GM12878 (cell line): Measurements from ENCODE around the gene GLUL. TPM values are rescaled to one million over a fixed set of nuclear protein-coding genes. Genes with fewer than 3 reads are reported as not detected.

Source experiments
- ATAC-seq: fragments of 200-7000 bp; cut with Tn5 transposase; 3 replicates; pipeline ENCODE4 v1.9.1; 2020; ENCODE audit warnings: mild to moderate bottlenecking, moderate library complexity
- BruUV-seq: library from RNA; stranded (reverse); fragments of 400-500 nt; replicated peaks from 2 replicates; lab custom pipeline; 2021; lab: Mats Ljungman, UMichigan
- CTCF ChIA-PET: fragments of 300-600 bp; sonication (Branson Sonifier 250); formaldehyde crosslinking; extraction: SDS; loops from one replicate; lab custom pipeline; 2021; ENCODE audit warnings: inconsistent platforms; lab: Yijun Ruan, JAX
- POLR2A ChIA-PET: fragments of 350-600 bp; formaldehyde crosslinking; extraction: SDS; loops from one replicate; lab custom pipeline; 2021; ENCODE audit warnings: inconsistent platforms; lab: Charles Lee
- RAD21 ChIA-PET: fragments of 300-600 bp; sonication (Branson Sonifier 250); formaldehyde crosslinking; loops from one replicate; lab custom pipeline; 2023; ENCODE audit warnings: antibody characterized with exemption; ENCODE audit not compliant: unreplicated experiment; lab: Charles Lee
- SMC1A ChIA-PET: fragments of 300-600 bp; sonication (Branson Sonifier 250); formaldehyde crosslinking; loops from one replicate; lab custom pipeline; 2023; ENCODE audit not compliant: unreplicated experiment, uncharacterized antibody; lab: Charles Lee
- DNase-seq: peaks from one replicate; pipeline ENCODE4 v3.0.0-alpha.2; 2011; ENCODE audit warnings: low read depth, low spot score
- FAIRE-seq: peaks from 3 replicates; lab custom pipeline; 2011; peaks lifted over from hg19 to GRCh38; lab: Jason Lieb, UNC
- H2AFZ ChIP-seq: 2 replicates; pipeline ENCODE4 v1.6.0; 2011; ENCODE audit warnings: low read depth, low read length, control low read depth; ENCODE audit not compliant: control insufficient read depth
- H3K27ac ChIP-seq: 2 replicates; pipeline ENCODE4 v1.5.1; 2011; ENCODE audit warnings: control low read depth; ENCODE audit not compliant: control insufficient read depth, insufficient read depth
- H3K27me3 ChIP-seq, 2 experiments: replicated peaks in 1 of 2; 2 replicates each; pipeline versions ENCODE4 v1.6.0 to v1.6.1; 2011; ENCODE audit warnings: low read length in 1 of 2; ENCODE audit not compliant: control insufficient read depth in 2 of 2, insufficient read depth in 2 of 2
- H3K36me3 ChIP-seq, 2 experiments: 2 replicates each; pipeline ENCODE4 v1.5.1; 2011; ENCODE audit warnings: low read length in 1 of 2; ENCODE audit not compliant: control insufficient read depth in 2 of 2, insufficient read depth in 2 of 2
- H3K4me1 ChIP-seq: 2 replicates; pipeline ENCODE4 v1.6.1; 2011; ENCODE audit warnings: mild to moderate bottlenecking, low read length, moderate library complexity, mixed read lengths; ENCODE audit not compliant: control insufficient read depth, insufficient read depth
- H3K4me2 ChIP-seq: 2 replicates; pipeline ENCODE4 v1.6.0; 2011; ENCODE audit warnings: control low read depth; ENCODE audit not compliant: control insufficient read depth, insufficient read depth
- H3K4me3 ChIP-seq: fragments of 200-600 bp; sonication (generic); 2 replicates; pipeline ENCODE4 v1.5.1; 2016
- H3K79me2 ChIP-seq: 2 replicates; pipeline ENCODE4 v1.6.0; 2011; ENCODE audit warnings: low read length; ENCODE audit not compliant: control insufficient read depth, insufficient read depth
- H3K9ac ChIP-seq: 2 replicates; pipeline ENCODE4 v1.8.0; 2011; ENCODE audit warnings: low read length, control low read depth, mixed read lengths; ENCODE audit not compliant: control insufficient read depth, insufficient read depth
- H3K9me3 ChIP-seq: replicated peaks from 3 replicates; pipeline ENCODE4 v1.5.1; 2011; ENCODE audit warnings: mild to moderate bottlenecking, low read length; ENCODE audit not compliant: control insufficient read depth, insufficient read depth
- H4K20me1 ChIP-seq: 2 replicates; pipeline ENCODE4 v1.6.0; 2011; ENCODE audit not compliant: control insufficient read depth, insufficient read depth
- BCL11A ChIP-seq: IDR thresholded peaks from 2 replicates; pipeline ENCODE4 v1.6.1; 2011; ENCODE audit warnings: low read depth, low read length
- BHLHE40 ChIP-seq, 2 experiments: fragments of 450-650 bp in 1 of 2; IDR thresholded peaks; 2 replicates each; pipeline ENCODE4 v1.6.1; 2011 to 2017; ENCODE audit warnings: low read depth in 2 of 2, borderline replicate concordance in 1 of 2, improper control_type of control experiment in 1 of 2, low read length in 1 of 2, mild to moderate bottlenecking in 1 of 2
- EED ChIP-seq: sonication (generic); IDR thresholded peaks from 2 replicates; pipeline ENCODE4 v1.6.1; 2016; ENCODE audit warnings: antibody characterized with exemption, low read depth
- FOXK2 ChIP-seq: fragments of 450-650 bp; IDR thresholded peaks from 2 replicates; pipeline ENCODE4 v1.6.1; 2017; ENCODE audit warnings: mild to moderate bottlenecking, moderate library complexity
- GABPA ChIP-seq: IDR thresholded peaks from 2 replicates; pipeline ENCODE4 v1.6.1; 2014; ENCODE audit warnings: antibody characterized with exemption, low read depth, mild to moderate bottlenecking, inconsistent platforms
- GATAD2B ChIP-seq: fragments of 450-650 bp; conservative IDR thresholded peaks from 2 replicates; pipeline ENCODE4 v1.6.1; 2017; ENCODE audit warnings: low read depth, mild to moderate bottlenecking, moderate library complexity
- HDAC2 ChIP-seq: fragments of 200-600 bp; sonication (generic); IDR thresholded peaks from 2 replicates; pipeline ENCODE4 v1.6.1; 2017
- NR2C1 ChIP-seq: fragments of 450-650 bp; IDR thresholded peaks from 2 replicates; pipeline ENCODE4 v1.6.1; 2017; ENCODE audit warnings: antibody characterized with exemption, mild to moderate bottlenecking, moderate library complexity
- RBBP5 ChIP-seq: fragments of 200-600 bp; sonication (generic); conservative IDR thresholded peaks from 2 replicates; pipeline ENCODE4 v1.6.1; 2016
- SRF ChIP-seq, 2 experiments: IDR thresholded peaks; 2 replicates each; pipeline ENCODE4 v1.6.1; 2011; ENCODE audit warnings: low read depth in 2 of 2, low read length in 2 of 2, mild to moderate bottlenecking in 1 of 2, moderate library complexity in 1 of 2
- STAT3 ChIP-seq: IDR thresholded peaks from 2 replicates; pipeline ENCODE4 v1.6.1; 2011; ENCODE audit warnings: low read depth, low read length, improper control_type of control experiment
- TCF3 ChIP-seq: IDR thresholded peaks from 2 replicates; pipeline ENCODE4 v1.6.1; 2012; ENCODE audit warnings: low read depth, mild to moderate bottlenecking, low read length, borderline replicate concordance; ENCODE audit not compliant: insufficient read depth
- WGBS: methylation state at CpG from one replicate; pipeline ENCODE4 v1.1.6; 2016; ENCODE audit warnings: low lambda C conversion rate; ENCODE audit not compliant: insufficient replicate concordance, insufficient coverage; ENCODE audit errors: missing lambda C conversion rate; 5-methylcytosine and 5-hydroxymethylcytosine counted together
- in situ Hi-C: fragments of 300-500 bp; cut with MboI; formaldehyde crosslinking; loops from 9 replicates; pipeline ENCODE4 v1.14.3; 2018; ENCODE audit warnings: mixed read lengths
- intact Hi-C: fragments of 100-400 bp; cut with micrococcal nuclease; formaldehyde crosslinking; loops from one replicate; pipeline ENCODE4 v1.14.2; 2022; ENCODE audit not compliant: unreplicated experiment
- polyA plus RNA-seq, 11 experiments: library from polyadenylated mRNA; depleted of rRNA in 4 of 11; unstranded in 6 of 11; stranded (reverse) in 5 of 11; fragments of >200 nt; fragmentation: Nextera tagmentation in 4 of 11; fragmentation: Illumina TruSeq in 1 of 11; extraction: Ambion mirVana in 4 of 11; extraction: Trizol in 1 of 11; gene quantifications; 1 replicate in 1 of 11; 2 replicates in 10 of 11; pipeline versions ENCODE4 v1.2.1 to v1.2.3, GENCODE V29; 2011 to 2016; ENCODE audit warnings: inconsistent platforms in 2 of 11, missing spikeins in 2 of 11, low read depth in 1 of 11
- total RNA-seq, 4 experiments: library from RNA; depleted of rRNA in 3 of 4; stranded (reverse); fragments of >200 nt in 3 of 4; fragmentation: Illumina TruSeq in 1 of 4; extraction: Trizol in 1 of 4; gene quantifications; 2 replicates each; pipeline versions ENCODE4 v1.2.1 to v1.2.3, GENCODE V29; 2013 to 2021
- TF ChIP-seq, protein P1 (sequence below): fragments of 450-650 bp; IDR thresholded peaks from 2 replicates; pipeline ENCODE4 v1.6.1; 2016; ENCODE audit warnings: mild to moderate bottlenecking
- TF ChIP-seq, protein P2 (sequence below): fragments of 150-350 bp; IDR thresholded peaks from 2 replicates; pipeline ENCODE4 v1.6.1; 2016; ENCODE audit warnings: low read depth, low read length
- TF ChIP-seq, protein P3 (sequence below): fragments of 150-350 bp; IDR thresholded peaks from 2 replicates; pipeline ENCODE4 v1.6.1; 2014; ENCODE audit warnings: mild to moderate bottlenecking, low read depth, low read length

Gene GLUL
- total and polyA plus RNA-seq, 10 of the 15 experiments (the other 5 are each of a cell fraction or from before 2014, with no cell fraction given): 2.3 to 392 (median 164) TPM

DNA sequence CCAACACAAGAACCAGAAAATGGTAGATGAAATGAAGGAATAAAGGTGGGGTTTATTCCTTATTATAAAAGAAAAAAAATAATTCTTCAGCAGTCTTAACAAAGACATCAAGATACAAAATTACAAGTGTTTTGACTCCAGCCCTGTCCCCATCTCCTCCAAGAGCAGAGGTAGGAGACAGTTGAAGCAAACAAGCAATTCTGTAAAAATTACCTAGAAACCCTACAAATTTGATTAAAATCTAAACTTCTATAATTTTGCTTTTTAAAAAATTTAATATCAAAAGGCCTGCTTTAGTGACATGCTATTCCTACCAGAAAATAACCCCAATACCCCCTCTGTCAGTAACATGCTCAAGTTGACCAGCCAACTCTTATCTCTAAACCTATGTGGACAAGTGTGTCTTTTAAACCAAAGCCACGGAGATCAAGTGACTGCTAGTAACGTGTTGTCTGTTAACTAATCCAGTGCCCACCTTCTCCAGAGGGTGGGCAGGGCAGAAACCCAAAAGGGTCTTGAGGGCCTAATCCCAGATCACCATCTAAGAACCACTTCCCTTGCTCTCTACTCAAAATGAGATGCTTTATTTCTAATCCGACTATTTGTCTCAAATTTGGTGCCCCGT is 8.4 kb downstream of the GLUL start:
- FAIRE-seq (no peak), ATAC-seq (no peak), DNase-seq (no peak)
- Histone ChIP-seq H3K4me1 (no peaks in the 10 kb centered on the region), H3K36me3 (peaks cover 0 to 5% of the 10 kb centered on the region in 2 experiments; a peak in 3 of 4 replicates), H2AFZ (no peak overlapping the region), H3K27ac (no peak overlapping the region), H3K4me2 (no peak overlapping the region), H3K27me3 (no peaks in the 10 kb centered on the region), H3K79me2 (no peaks in the 10 kb centered on the region), H3K9me3 (no peaks in the 10 kb centered on the region), H3K4me3 (no peak overlapping the region), H3K9ac (no peak overlapping the region), H4K20me1 (no peaks in the 10 kb centered on the region)
- SMC1A ChIA-PET: interaction anchor here (2.2 kb wide), 1 partner anchor 14 kb away, joined by 8 read pairs; no protein-coding TSS in a partner anchor
- TF ChIP-seq TCF3 (no peak), FOXK2 (no peak), RBBP5 (no peak), BHLHE40 (IDR thresholded peaks at IDR 0.05; ENCODE audit: borderline replicate concordance in 1 of 2, low read depth in 2 of 2, low read length in 1 of 2) (no peak), HDAC2 (no peak), EED (no peak), STAT3 (no peak), GABPA (no peak), GATAD2B (no peak), SRF (IDR thresholded peaks at IDR 0.05; ENCODE audit: low read depth in 2 of 2, low read length in 2 of 2) (no peak), NR2C1 (no peak), BCL11A (no peak)
- TF ChIP-seq, protein P1, sequence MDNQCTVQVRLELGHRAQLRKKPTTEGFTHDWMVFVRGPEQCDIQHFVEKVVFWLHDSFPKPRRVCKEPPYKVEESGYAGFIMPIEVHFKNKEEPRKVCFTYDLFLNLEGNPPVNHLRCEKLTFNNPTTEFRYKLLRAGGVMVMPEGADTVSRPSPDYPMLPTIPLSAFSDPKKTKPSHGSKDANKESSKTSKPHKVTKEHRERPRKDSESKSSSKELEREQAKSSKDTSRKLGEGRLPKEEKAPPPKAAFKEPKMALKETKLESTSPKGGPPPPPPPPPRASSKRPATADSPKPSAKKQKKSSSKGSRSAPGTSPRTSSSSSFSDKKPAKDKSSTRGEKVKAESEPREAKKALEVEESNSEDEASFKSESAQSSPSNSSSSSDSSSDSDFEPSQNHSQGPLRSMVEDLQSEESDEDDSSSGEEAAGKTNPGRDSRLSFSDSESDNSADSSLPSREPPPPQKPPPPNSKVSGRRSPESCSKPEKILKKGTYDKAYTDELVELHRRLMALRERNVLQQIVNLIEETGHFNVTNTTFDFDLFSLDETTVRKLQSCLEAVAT: no peak
- TF ChIP-seq, protein P2, sequence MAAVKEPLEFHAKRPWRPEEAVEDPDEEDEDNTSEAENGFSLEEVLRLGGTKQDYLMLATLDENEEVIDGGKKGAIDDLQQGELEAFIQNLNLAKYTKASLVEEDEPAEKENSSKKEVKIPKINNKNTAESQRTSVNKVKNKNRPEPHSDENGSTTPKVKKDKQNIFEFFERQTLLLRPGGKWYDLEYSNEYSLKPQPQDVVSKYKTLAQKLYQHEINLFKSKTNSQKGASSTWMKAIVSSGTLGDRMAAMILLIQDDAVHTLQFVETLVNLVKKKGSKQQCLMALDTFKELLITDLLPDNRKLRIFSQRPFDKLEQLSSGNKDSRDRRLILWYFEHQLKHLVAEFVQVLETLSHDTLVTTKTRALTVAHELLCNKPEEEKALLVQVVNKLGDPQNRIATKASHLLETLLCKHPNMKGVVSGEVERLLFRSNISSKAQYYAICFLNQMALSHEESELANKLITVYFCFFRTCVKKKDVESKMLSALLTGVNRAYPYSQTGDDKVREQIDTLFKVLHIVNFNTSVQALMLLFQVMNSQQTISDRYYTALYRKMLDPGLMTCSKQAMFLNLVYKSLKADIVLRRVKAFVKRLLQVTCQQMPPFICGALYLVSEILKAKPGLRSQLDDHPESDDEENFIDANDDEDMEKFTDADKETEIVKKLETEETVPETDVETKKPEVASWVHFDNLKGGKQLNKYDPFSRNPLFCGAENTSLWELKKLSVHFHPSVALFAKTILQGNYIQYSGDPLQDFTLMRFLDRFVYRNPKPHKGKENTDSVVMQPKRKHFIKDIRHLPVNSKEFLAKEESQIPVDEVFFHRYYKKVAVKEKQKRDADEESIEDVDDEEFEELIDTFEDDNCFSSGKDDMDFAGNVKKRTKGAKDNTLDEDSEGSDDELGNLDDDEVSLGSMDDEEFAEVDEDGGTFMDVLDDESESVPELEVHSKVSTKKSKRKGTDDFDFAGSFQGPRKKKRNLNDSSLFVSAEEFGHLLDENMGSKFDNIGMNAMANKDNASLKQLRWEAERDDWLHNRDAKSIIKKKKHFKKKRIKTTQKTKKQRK: no peak
- TF ChIP-seq, protein P3, sequence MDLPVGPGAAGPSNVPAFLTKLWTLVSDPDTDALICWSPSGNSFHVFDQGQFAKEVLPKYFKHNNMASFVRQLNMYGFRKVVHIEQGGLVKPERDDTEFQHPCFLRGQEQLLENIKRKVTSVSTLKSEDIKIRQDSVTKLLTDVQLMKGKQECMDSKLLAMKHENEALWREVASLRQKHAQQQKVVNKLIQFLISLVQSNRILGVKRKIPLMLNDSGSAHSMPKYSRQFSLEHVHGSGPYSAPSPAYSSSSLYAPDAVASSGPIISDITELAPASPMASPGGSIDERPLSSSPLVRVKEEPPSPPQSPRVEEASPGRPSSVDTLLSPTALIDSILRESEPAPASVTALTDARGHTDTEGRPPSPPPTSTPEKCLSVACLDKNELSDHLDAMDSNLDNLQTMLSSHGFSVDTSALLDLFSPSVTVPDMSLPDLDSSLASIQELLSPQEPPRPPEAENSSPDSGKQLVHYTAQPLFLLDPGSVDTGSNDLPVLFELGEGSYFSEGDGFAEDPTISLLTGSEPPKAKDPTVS: no peak
- RAD21 ChIA-PET: no interaction called here
- POLR2A ChIA-PET: no interaction called here
- CTCF ChIA-PET: no interaction called here
- in situ Hi-C loops: no loop called here
- intact Hi-C loops: no loop called here
- WGBS: 84% methylated on average over 4 of the region's 4 CpGs
- BruUV-seq: TSS peak; percentile 18
